NT2/D1 (cell line): Measurements from ENCODE around the gene FGFR3.

Experiments used
- SUZ12 ChIP-seq: IDR thresholded peaks from 2 replicates; pipeline ENCODE4 v1.6.1; 2011; ENCODE audit not compliant: insufficient read length, insufficient read depth; ENCODE audit errors: extremely low read depth
- YY1 ChIP-seq: IDR thresholded peaks from 2 replicates; pipeline ENCODE4 v1.6.1; 2011; ENCODE audit not compliant: insufficient read length, insufficient read depth
- ZNF274 ChIP-seq: IDR thresholded peaks from 2 replicates; pipeline ENCODE4 v1.6.1; 2011; ENCODE audit warnings: mild to moderate bottlenecking, low read depth, low read length

DNA sequence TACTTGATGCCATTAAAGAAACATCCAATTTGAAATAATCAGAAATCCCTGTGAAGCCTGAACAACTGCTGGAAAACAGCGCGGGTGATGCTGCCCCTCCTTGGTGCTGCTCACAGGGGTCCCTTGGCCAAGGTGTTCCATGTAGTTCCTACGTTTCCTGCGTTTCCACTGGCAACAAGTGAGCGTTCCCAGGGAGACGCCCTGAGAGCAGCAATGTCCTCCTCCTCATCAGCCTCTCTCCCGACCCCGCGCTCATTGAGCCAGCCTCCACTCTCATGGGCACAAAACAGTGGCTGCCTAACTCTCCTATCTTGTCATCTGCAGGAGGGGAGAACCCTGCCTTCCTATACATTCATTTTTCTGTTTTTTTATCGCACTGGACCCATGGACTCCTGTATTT is 44.0 kb downstream of the FGFR3 start:
- TF ChIP-seq YY1 (no peak), SUZ12 (no peak), ZNF274 (no peak)
